Keratinocyte (primary cell): ENCODE results near the gene CDC40. TPM values are rescaled to one million over a fixed set of nuclear protein-coding genes. Genes with fewer than 3 reads are reported as not detected.

Source experiments
- DNase-seq: peaks from one replicate; pipeline ENCODE4 v3.0.0-alpha.2; 2011; ENCODE audit warnings: low read depth, missing footprints, low spot score
- FAIRE-seq: peaks from 2 replicates; lab custom pipeline; 2011; peaks lifted over from hg19 to GRCh38; lab: Jason Lieb, UNC
- H2AFZ ChIP-seq: 2 replicates; pipeline ENCODE4 v1.6.0; 2012; ENCODE audit warnings: low read length, control low read depth, inconsistent platforms; ENCODE audit not compliant: control insufficient read depth
- H3K27ac ChIP-seq: 2 replicates; pipeline ENCODE4 v1.5.1; 2011; ENCODE audit warnings: low read length; ENCODE audit not compliant: control insufficient read depth, insufficient read depth
- H3K27me3 ChIP-seq: 3 replicates; pipeline ENCODE4 v1.6.0; 2011; ENCODE audit warnings: low read length; ENCODE audit not compliant: control insufficient read depth, insufficient read depth; ENCODE audit errors: extremely low read depth
- H3K36me3 ChIP-seq, 2 experiments: 2 replicates in 1 of 2; 3 replicates in 1 of 2; pipeline ENCODE4 v1.5.1; 2011; ENCODE audit warnings: low read length in 2 of 2, mild to moderate bottlenecking in 1 of 2; ENCODE audit not compliant: control insufficient read depth in 2 of 2, insufficient read depth in 2 of 2; ENCODE audit errors: extremely low read depth in 1 of 2
- H3K4me1 ChIP-seq: 3 replicates; pipeline ENCODE4 v1.5.1; 2011; ENCODE audit warnings: low read length; ENCODE audit not compliant: control insufficient read depth, insufficient read depth; ENCODE audit errors: extremely low read depth
- H3K4me2 ChIP-seq: 3 replicates; pipeline ENCODE4 v1.6.0; 2011; ENCODE audit warnings: low read depth, low read length; ENCODE audit not compliant: control insufficient read depth, insufficient read depth; ENCODE audit errors: extremely low read depth
- H3K4me3 ChIP-seq, 3 experiments: fragments of 200-600 bp in 1 of 3; sonication (generic) in 1 of 3; 2 replicates in 2 of 3; 3 replicates in 1 of 3; pipeline ENCODE4 v1.5.1; 2011 to 2016; ENCODE audit warnings: low read length in 3 of 3, mild to moderate bottlenecking in 3 of 3, control low read depth in 2 of 3, inconsistent platforms in 1 of 3, low read depth in 1 of 3, mixed read lengths in 1 of 3, mixed run types in 1 of 3, moderate library complexity in 1 of 3; ENCODE audit not compliant: control insufficient read depth in 2 of 3, insufficient read depth in 2 of 3; ENCODE audit errors: extremely low read depth in 1 of 3
- H3K79me2 ChIP-seq: 2 replicates; pipeline ENCODE4 v1.6.0; 2012; ENCODE audit warnings: low read length; ENCODE audit not compliant: control insufficient read depth, insufficient read depth
- H3K9ac ChIP-seq: 3 replicates; pipeline ENCODE4 v1.6.0; 2011; ENCODE audit warnings: low read length; ENCODE audit not compliant: control insufficient read depth, insufficient read depth; ENCODE audit errors: extremely low read depth
- H3K9me1 ChIP-seq: 3 replicates; pipeline ENCODE4 v1.6.0; 2011; ENCODE audit warnings: low read length; ENCODE audit not compliant: control insufficient read depth, insufficient read depth; ENCODE audit errors: extremely low read depth
- H3K9me3 ChIP-seq: 2 replicates; pipeline ENCODE4 v1.5.1; 2012; ENCODE audit warnings: low read depth, low read length; ENCODE audit not compliant: control insufficient read depth
- H4K20me1 ChIP-seq: 3 replicates; pipeline ENCODE4 v1.6.0; 2011; ENCODE audit warnings: low read length; ENCODE audit not compliant: control insufficient read depth, insufficient read depth; ENCODE audit errors: extremely low read depth
- EZH2 ChIP-seq: IDR thresholded peaks from one replicate; pipeline ENCODE4 v1.6.1; 2012; ENCODE audit warnings: inconsistent platforms, mild to moderate bottlenecking, low read length, moderate library complexity
- dilution Hi-C: fragments of 300-500 bp; cut with MboI; formaldehyde crosslinking; loops from one replicate; pipeline ENCODE4 v1.7.0; 2020; ENCODE audit warnings: low sequenced_read_pairs; ENCODE audit not compliant: extremely low pct_ligation_motif_present
- polyA plus RNA-seq, 5 experiments: library from polyadenylated mRNA; depleted of rRNA in 3 of 5; stranded (reverse) in 3 of 5; stranded (forward) in 1 of 5; unstranded in 1 of 5; fragments of >200 nt; gene quantifications; 1 replicate in 1 of 5; 2 replicates in 3 of 5; 3 replicates in 1 of 5; pipeline versions ENCODE4 v1.2.1 to v1.2.3, GENCODE V29; 2011 to 2012; ENCODE audit warnings: missing spikeins in 2 of 5, low read depth in 1 of 5, low replicate concordance in 1 of 5
- TF ChIP-seq, protein P1 (sequence below), 3 experiments: IDR thresholded peaks in 1 of 3; conservative IDR thresholded peaks in 1 of 3; optimal IDR thresholded peaks in 1 of 3; 2 replicates in 2 of 3; 3 replicates in 1 of 3; pipeline versions ENCODE3 to v1.5.1; 2011; ENCODE audit warnings: low read length in 3 of 3, mild to moderate bottlenecking in 3 of 3, moderate library complexity in 2 of 3, control low read depth in 1 of 3, inconsistent platforms in 1 of 3; ENCODE audit not compliant: insufficient read depth in 2 of 3; ENCODE audit errors: extremely low read depth in 1 of 3

The CDC40 gene
- polyA plus RNA-seq, 1 donor (not counting 4 experiments of a cell fraction or from before 2014, with no cell fraction given) = 15.8 TPM

GRCh38 chr6:110190726-110191125 lies 10.5 kb downstream of the CDC40 start:
- no peak overlapping the region for H3K9ac ChIP-seq
- no peak for FAIRE-seq

GRCh38 chr6:110191477-110191876 lies 11.2 kb downstream of the CDC40 start:
- FAIRE-seq (no peak), DNase-seq (no peak)
- Histone ChIP-seq H3K4me3 (no peak overlapping the region), H3K4me2 (no peak overlapping the region), H3K9ac (no peak overlapping the region), H3K79me2 (peaks cover 40% of the 10 kb centered on the region), H3K9me3 (no peaks in the 10 kb centered on the region), H4K20me1 (no peaks in the 10 kb centered on the region), H3K36me3 (peaks cover 0 to 2% of the 10 kb centered on the region in 2 experiments), H3K4me1 (no peaks in the 10 kb centered on the region), H2AFZ (no peak overlapping the region), H3K9me1 (no peaks in the 10 kb centered on the region), H3K27me3 (no peaks in the 10 kb centered on the region), H3K27ac (no peak overlapping the region)
- TF ChIP-seq, protein P1, sequence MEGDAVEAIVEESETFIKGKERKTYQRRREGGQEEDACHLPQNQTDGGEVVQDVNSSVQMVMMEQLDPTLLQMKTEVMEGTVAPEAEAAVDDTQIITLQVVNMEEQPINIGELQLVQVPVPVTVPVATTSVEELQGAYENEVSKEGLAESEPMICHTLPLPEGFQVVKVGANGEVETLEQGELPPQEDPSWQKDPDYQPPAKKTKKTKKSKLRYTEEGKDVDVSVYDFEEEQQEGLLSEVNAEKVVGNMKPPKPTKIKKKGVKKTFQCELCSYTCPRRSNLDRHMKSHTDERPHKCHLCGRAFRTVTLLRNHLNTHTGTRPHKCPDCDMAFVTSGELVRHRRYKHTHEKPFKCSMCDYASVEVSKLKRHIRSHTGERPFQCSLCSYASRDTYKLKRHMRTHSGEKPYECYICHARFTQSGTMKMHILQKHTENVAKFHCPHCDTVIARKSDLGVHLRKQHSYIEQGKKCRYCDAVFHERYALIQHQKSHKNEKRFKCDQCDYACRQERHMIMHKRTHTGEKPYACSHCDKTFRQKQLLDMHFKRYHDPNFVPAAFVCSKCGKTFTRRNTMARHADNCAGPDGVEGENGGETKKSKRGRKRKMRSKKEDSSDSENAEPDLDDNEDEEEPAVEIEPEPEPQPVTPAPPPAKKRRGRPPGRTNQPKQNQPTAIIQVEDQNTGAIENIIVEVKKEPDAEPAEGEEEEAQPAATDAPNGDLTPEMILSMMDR (optimal IDR thresholded peaks at IDR 0.05 in 1 of 3, IDR thresholded peaks at IDR 0.05 in 1 of 3, conservative IDR thresholded peaks at IDR 0.05 in 1 of 3; ENCODE audit: extremely low read depth in 1 of 3, insufficient read depth in 2 of 3, low read length in 3 of 3) = no peak
- TF ChIP-seq EZH2 = no peak
- dilution Hi-C loops = no loop called here

More at GRCh38 chr6:110190726-110191125, 10.5 kb downstream of the CDC40 start:
- no peaks in the 10 kb centered on the region for H3K27me3 ChIP-seq
- H3K36me3 ChIP-seq = peaks cover 0 to 2% of the 10 kb centered on the region in 2 experiments
- H4K20me1 ChIP-seq = no peaks in the 10 kb centered on the region
- dilution Hi-C loops = no loop called here
- no peaks in the 10 kb centered on the region for H3K4me1 ChIP-seq
- DNase-seq = no peak
- H3K4me3 ChIP-seq = no peak overlapping the region
- H2AFZ ChIP-seq = no peak overlapping the region
- H3K27ac ChIP-seq = no peak overlapping the region
- peaks cover 45% of the 10 kb centered on the region for H3K79me2 ChIP-seq
- TF ChIP-seq EZH2 = no peak
- H3K4me2 ChIP-seq = no peak overlapping the region
- H3K9me3 ChIP-seq = no peaks in the 10 kb centered on the region
- no peaks in the 10 kb centered on the region for H3K9me1 ChIP-seq

- peaks cover 19% of the 10 kb centered on the region for H3K79me2 ChIP-seq
- no peak overlapping the region for H3K4me3 ChIP-seq
- H3K4me1 ChIP-seq = no peaks in the 10 kb centered on the region
- no peak for FAIRE-seq
- no peak for TF ChIP-seq EZH2
- TF ChIP-seq, protein P1 (optimal IDR thresholded peaks at IDR 0.05 in 1 of 3, IDR thresholded peaks at IDR 0.05 in 1 of 3, conservative IDR thresholded peaks at IDR 0.05 in 1 of 3; ENCODE audit: extremely low read depth in 1 of 3, insufficient read depth in 2 of 3, low read length in 3 of 3) = no peak
- no peak overlapping the region for H3K4me2 ChIP-seq
- no peak overlapping the region for H3K9ac ChIP-seq
- dilution Hi-C loops = no loop called here
- peaks cover 0 to 2% of the 10 kb centered on the region in 2 experiments for H3K36me3 ChIP-seq
- H3K27ac ChIP-seq = no peak overlapping the region
- no peaks in the 10 kb centered on the region for H4K20me1 ChIP-seq
- no peaks in the 10 kb centered on the region for H3K27me3 ChIP-seq
- no peaks in the 10 kb centered on the region for H3K9me1 ChIP-seq
- H2AFZ ChIP-seq = no peak overlapping the region
- H3K9me3 ChIP-seq = no peaks in the 10 kb centered on the region
- no peak for DNase-seq
Observed at GRCh38 chr6:110195639-110196038, 15.4 kb downstream of the CDC40 start.
